Neural crest cell (in vitro differentiated cells): ENCODE measurements around the gene MRGPRG. TPM values are rescaled to one million over a fixed set of nuclear protein-coding genes. Genes with fewer than 3 reads are reported as not detected.

Experiments
- DNase-seq: peaks from one replicate; pipeline ENCODE4 v3.0.0; 2021; ENCODE audit warnings: low read depth, mixed read lengths, low spot score
- H3K27ac Mint-ChIP-seq: one replicate; pipeline ENCODE4 v1.8.0; 2021; ENCODE audit warnings: mild to moderate bottlenecking, mixed read lengths; ENCODE audit not compliant: unreplicated experiment
- H3K27me3 Mint-ChIP-seq: 2 replicates; pipeline ENCODE4 v1.8.0; 2021; ENCODE audit warnings: low read depth, mild to moderate bottlenecking, mixed read lengths
- H3K36me3 Mint-ChIP-seq: 2 replicates; pipeline ENCODE4 v1.8.0; 2021; ENCODE audit warnings: low read depth, mild to moderate bottlenecking, mixed read lengths
- H3K4me1 Mint-ChIP-seq: 2 replicates; pipeline ENCODE4 v1.8.0; 2021; ENCODE audit warnings: mixed read lengths
- H3K4me3 Mint-ChIP-seq: one replicate; pipeline ENCODE4 v1.8.0; 2021; ENCODE audit warnings: mild to moderate bottlenecking, mixed read lengths
- H3K9me3 Mint-ChIP-seq: 2 replicates; pipeline ENCODE4 v1.8.0; 2021; ENCODE audit warnings: mixed read lengths
- total RNA-seq: library from RNA; stranded (reverse); gene quantifications from 2 replicates; pipeline ENCODE4 v1.2.1, GENCODE V29; 2021
- TF ChIP-seq, protein P1 (sequence below): fragments of 200-600 bp; sonication (generic); conservative IDR thresholded peaks from 2 replicates; pipeline ENCODE4 v1.5.0; 2021; ENCODE audit warnings: antibody characterized with exemption, mild to moderate bottlenecking

The MRGPRG gene
- total RNA-seq, 1 donor from 2014 or later: not detected

DNA sequence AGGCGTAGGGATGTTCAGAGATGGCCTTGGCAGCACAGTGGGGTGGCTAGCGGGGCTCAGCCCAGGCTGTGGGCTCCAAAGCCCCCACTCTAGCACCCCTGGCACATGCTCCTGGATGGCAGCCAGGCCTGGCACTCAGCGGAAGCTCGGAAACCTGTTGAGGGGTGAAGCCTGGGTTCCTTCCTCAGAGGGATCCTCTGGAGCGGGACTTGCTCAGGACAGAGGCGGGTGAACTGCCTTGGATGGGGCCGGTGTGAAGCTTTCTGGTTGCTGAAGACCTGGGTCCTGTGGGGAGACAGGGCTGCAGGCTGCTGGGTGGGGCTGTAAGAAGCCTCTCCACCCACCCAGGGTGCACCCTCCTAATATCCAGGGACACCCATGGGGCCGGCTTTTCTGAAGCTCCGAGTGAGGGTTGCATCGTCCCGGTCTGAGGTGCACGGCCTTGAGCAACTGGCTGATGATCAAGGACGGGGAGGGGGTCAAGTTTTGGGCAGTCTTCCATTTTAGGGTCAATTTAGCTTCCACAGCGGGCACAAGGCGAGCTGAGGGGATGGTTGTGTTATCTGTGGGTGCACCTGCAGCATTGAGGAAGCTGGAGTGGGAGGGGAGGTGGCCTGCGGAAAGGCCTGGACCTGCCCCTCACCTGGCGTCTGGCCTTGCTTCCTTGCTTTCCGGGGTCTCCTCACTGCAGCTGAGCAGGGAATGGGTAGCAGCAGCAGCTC is 8.4 kb upstream of the MRGPRG start:
- Mint-ChIP-seq H3K27ac (no peak overlapping the region), H3K9me3 (no peaks in the 10 kb centered on the region), H3K36me3 (no peaks in the 10 kb centered on the region), H3K4me1 (peaks cover 5% of the 10 kb centered on the region), H3K4me3 (no peak overlapping the region), H3K27me3 (no peaks in the 10 kb centered on the region)
- TF ChIP-seq, protein P1, sequence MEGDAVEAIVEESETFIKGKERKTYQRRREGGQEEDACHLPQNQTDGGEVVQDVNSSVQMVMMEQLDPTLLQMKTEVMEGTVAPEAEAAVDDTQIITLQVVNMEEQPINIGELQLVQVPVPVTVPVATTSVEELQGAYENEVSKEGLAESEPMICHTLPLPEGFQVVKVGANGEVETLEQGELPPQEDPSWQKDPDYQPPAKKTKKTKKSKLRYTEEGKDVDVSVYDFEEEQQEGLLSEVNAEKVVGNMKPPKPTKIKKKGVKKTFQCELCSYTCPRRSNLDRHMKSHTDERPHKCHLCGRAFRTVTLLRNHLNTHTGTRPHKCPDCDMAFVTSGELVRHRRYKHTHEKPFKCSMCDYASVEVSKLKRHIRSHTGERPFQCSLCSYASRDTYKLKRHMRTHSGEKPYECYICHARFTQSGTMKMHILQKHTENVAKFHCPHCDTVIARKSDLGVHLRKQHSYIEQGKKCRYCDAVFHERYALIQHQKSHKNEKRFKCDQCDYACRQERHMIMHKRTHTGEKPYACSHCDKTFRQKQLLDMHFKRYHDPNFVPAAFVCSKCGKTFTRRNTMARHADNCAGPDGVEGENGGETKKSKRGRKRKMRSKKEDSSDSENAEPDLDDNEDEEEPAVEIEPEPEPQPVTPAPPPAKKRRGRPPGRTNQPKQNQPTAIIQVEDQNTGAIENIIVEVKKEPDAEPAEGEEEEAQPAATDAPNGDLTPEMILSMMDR: no peak
- no peak for DNase-seq

DNA sequence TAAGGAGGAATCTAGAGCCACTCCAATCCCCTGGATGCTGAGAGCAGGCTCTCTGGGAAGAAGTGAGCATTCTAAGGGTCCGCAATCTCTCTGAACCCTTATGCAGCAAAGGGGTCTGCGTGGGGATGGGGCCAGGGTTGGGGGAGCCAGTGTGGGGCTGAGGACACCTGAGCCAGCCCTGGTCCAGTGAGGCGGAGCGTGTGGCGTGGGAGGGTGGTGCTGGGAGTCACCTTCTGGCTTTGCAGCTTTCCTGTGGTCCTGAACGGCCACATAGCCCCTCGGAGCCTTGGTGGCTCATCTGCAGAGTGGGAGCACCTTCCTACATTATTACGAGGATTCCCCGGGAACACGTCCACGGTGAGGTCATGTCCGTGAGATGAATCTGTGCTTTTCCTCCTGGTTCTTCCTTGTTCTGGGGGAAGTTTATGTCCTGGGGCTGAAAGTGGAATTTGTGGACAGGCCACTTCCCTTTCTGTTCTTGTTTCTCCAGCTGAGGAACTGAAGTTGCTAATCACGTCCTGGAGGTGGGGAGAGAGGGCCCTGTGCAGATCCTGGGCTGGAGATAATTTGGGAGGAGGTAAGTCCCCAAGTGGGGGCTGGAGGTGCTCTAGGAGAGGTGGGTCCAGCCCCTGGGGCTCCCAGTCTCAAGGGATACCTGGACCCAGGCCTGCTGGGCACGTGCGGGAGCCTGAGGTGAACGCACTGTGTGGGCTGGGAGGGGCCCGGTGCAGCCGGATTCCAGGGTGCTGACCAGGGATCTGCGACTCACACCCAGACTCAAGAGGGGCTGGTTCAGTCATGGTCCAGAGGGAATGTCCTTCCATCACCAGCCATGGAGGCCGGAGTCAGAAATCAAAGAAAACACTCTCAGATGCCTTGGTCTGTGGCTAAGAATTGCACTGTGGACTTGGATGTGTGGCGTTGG is 7.5 kb upstream of the MRGPRG start:
- H3K27ac Mint-ChIP-seq: no peak overlapping the region
- TF ChIP-seq, protein P1: no peak
- H3K4me1 Mint-ChIP-seq: peaks cover 5% of the 10 kb centered on the region
- no peaks in the 10 kb centered on the region for H3K9me3 Mint-ChIP-seq
- H3K27me3 Mint-ChIP-seq: no peaks in the 10 kb centered on the region
- no peak for DNase-seq
- no peaks in the 10 kb centered on the region for H3K36me3 Mint-ChIP-seq
- H3K4me3 Mint-ChIP-seq: no peak overlapping the region

DNA sequence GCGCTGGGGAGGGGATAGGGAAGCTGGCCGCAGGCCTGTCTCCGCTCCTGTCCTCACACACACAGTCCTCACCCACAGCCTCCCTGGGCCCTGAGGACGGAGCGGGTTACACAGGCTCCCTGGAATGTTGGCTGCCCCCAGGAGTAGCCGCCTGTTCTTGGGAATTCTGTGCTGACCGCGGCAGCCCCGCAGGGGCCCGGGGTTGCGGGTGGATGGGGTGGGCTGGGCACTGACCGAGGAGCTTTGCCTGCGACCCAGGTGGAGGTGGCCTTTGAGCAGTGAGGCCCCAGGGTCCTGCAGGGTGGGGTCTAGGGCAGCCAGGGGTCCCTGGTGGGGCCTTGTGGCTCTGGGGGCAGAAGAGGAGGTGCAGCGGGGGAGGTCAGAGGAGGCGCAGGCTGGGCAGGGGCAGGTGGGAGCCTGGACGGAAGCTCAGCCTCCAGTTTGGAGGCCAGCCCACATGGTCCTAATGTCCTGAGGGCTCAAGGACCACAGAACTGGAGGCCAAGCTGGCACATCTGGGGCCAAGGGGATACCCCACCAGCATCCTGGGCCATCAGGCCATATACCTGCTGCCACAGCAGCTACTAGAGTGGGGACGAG is 6.6 kb upstream of the MRGPRG start:
- TF ChIP-seq, protein P1: no peak
- Mint-ChIP-seq H3K27ac (no peak overlapping the region), H3K4me3 (no peak overlapping the region), H3K36me3 (no peaks in the 10 kb centered on the region), H3K27me3 (no peaks in the 10 kb centered on the region), H3K4me1 (peaks cover 5% of the 10 kb centered on the region), H3K9me3 (no peaks in the 10 kb centered on the region)
- no peak for DNase-seq

DNA sequence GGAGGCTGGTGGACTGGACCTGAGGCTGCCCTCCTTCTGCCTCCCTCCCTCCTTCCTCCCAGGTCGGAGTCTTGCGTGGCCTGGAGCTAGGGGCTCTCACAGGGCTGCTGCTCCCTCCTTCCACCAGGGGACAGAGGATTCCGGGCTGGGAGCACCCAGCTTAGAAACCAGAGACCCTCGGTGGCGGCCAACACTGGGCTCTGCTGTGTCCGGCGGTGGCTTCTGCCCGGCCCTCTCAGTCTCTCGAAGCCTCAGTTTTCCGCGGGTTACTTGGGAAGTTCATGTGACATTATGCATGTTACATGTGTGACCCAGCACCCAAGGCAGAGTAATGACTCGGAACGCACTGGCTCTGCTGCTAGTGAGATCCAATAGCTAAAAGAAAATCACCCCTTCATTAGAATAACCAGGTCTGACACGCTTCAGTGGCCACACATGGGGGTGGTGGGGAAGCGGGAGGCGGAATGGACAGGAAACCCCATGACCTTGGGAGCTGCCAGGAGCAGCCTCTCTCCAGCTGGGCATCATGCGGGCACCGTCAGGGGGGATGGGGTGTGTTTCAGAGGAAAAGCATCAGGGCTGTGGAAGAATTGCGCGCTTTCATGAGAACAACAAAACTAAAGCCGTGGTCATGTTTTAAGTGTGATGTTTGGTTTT is 5.9 kb upstream of the MRGPRG start:
- Mint-ChIP-seq H3K4me1 (peaks cover 5% of the 10 kb centered on the region), H3K27me3 (peaks cover 3% of the 10 kb centered on the region), H3K36me3 (no peaks in the 10 kb centered on the region), H3K27ac (peak overlapping the region; percentile 27), H3K9me3 (no peaks in the 10 kb centered on the region), H3K4me3 (no peak overlapping the region)
- DNase-seq: no peak
- TF ChIP-seq, protein P1: no peak

DNA sequence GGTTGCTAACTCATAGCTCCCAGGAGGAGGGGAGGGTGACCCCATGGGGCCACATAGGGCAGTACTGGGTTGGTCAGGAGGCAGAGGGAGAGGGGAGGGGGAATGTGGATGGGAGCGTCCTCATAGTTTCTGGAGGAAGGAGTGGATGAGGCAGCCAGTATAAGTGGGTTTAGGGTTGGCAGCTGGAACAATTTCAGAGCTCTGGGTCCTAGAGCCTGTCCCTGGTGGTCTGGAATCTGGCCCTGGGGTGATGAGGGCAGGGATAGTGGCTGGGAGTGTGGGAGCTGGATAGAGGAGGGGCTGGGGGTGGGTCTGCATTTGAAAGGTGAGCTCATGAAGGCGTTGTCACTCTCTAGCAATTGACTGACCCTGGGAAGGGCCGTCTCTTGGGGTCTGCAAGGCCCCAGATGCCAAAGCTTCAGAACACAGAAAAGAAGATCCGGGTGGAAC is 5.3 kb upstream of the MRGPRG start:
- H3K36me3 Mint-ChIP-seq: no peaks in the 10 kb centered on the region
- no peak overlapping the region for H3K4me3 Mint-ChIP-seq
- peaks cover 4% of the 10 kb centered on the region for H3K27me3 Mint-ChIP-seq
- TF ChIP-seq, protein P1: no peak
- DNase-seq: no peak
- no peaks in the 10 kb centered on the region for H3K9me3 Mint-ChIP-seq
- H3K4me1 Mint-ChIP-seq: peaks cover 5% of the 10 kb centered on the region
- H3K27ac Mint-ChIP-seq: peak overlapping the region; percentile 35
